DMS53 treated with DMSO at 0.1 percent for 48 hours (cell line): ENCODE measurements around the gene GADD45B.
"Not testable (repeated sequence)": the region's sequence is repeated elsewhere in the genome, so short reads cannot be mapped to it uniquely, and the experiment has no call there.

Experiments used
- DNase-seq: peaks from one replicate; lab custom pipeline; 2025; ENCODE audit not compliant: unreplicated experiment; lab: John Stamatoyannopoulos, UW

Gene GADD45B

DNA sequence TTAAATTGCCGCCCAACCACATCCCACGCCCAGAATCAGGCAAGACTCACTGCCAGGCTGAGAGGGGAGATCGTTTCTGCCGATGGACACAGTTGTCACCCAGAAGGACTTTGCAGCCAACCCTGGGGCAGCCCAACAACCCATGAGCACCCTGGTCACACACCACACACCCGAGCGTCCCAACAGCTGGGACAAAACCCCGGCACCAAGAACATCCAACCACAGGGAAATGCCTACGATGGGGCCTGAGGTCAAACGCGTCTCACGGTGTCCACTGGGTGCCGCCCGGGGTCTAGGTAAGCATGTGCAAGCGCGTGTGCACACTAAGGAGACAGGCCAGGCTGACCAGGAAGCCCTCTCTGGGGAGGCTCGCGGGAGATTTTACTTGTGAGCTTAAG is 32.1 kb upstream of the GADD45B start:
- no peak for DNase-seq

DNA sequence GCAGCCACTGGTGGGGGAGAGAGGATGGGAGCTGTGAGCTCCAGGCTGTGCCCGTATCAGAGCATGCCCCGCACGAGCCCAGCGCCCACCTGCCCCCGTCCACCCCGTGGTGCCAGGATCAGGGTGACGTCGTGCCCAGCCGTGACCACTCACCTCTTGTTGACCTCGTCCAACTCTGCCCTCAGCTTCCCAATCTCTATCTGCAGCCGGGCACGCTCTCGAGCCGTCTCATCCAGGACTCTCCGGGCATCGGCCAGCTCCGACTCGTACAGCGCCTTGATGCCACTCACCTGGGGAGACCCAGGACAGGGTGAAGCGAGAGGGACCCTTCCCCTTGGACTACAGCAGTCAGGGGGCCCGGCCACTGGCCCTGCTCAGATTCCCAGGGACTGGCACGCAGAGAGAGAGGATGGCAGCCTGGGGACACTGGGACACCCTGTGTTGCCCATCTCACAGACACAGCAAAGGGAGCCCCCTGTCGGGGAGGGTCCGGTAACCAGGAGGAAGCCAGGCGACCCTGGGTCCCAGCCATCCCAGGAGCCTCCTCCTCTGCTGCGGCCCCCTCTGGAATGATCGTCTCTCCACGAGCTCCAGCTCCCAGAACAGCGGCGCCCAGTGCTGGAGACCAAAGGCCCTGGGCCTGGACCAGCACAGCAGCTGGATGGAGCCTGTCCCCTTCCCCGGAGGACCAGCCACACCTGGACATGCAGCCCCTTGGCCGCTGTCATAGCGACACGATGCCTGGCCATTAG is 31.5 kb upstream of the GADD45B start:
- no peak for DNase-seq

- no peak for DNase-seq
These were observed 29.5 kb upstream of the GADD45B start for GRCh38 chr19:2446381-2446780.

- DNase-seq = no peak
These were observed 26.9 kb upstream of the GADD45B start for GRCh38 chr19:2449019-2449418.

GRCh38 chr19:2451138-2451537 is 24.8 kb upstream of the GADD45B start:
- DNase-seq = no peak

DNA sequence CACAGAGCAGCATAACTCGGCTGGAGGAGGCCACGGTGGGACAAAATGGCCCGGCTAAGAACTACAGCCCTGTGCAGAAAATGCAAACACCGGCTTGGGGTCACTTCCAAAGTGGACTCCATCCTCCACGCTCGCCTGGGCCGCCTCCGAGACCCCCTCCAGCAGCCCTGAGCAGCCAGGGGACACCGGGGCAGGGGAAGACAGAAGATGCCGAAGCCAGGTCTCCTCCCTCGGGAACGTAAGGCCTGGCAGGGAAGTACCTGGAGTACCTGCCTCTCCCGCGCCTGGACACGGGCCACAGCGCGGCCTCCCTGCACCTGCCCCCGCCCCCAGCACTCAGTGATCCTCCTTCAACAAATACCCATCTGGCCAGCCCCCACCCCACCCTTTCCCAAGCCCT is 24.2 kb upstream of the GADD45B start:
- DNase-seq = no peak

DNA sequence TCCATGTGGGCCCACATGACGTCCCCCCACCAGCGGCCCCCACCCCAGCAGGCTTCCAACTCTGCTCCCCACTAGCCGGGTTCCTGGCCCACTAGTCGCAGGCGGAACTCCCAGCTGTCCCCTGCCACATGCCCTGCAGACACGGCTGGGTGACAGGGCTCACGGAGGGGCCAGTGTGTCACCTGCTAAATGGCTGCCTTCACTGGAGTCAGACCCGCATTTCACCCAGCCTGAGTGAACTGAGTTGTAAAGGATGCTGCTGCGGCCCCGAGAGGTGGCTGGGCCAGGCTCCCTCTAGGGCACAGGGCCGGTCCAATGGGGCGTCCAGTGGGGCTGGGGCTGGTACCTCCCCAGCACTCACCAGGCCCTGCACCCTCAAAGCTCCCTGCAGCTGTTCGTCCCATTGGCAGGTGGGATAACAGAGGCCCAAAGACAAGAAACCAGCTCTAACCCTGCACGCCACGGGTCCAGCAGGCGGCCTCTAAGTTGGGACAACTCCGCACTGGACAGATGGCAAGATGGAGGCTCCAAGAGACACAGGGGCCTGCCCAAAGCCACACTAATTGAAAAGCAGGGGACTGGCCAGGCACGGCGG is 22.4 kb upstream of the GADD45B start:
- DNase-seq = no peak

- no peak for DNase-seq
These were observed 21.5 kb upstream of the GADD45B start for GRCh38 chr19:2454199-2454961.

- DNase-seq = no peak
These were observed 20.7 kb upstream of the GADD45B start for GRCh38 chr19:2454962-2455850.

GRCh38 chr19:2455851-2456570 is 19.9 kb upstream of the GADD45B start:
- no peak for DNase-seq

- DNase-seq = no peak
These were observed 18.4 kb upstream of the GADD45B start for GRCh38 chr19:2457394-2458037.

DNA sequence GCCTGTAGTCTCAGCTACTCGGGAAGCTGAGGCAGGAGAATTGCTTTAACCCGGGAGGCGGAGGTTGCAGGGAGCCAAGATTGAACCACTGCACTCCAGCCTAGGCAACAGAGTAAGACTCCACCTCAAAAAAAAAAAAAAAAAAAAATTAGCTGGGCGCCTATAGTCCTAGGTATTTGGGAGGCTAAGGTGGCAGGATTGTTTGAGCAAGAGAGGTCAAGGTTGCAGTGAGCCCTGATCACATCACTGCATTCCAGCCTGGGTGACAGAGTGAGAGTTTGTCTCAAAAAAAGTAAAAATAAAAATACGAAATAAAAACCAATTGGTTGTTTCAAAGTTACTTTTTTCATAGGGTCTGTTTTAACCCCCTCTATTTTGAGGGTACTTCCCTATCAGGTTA is 17.9 kb upstream of the GADD45B start:
- DNase-seq = no peak

DNA sequence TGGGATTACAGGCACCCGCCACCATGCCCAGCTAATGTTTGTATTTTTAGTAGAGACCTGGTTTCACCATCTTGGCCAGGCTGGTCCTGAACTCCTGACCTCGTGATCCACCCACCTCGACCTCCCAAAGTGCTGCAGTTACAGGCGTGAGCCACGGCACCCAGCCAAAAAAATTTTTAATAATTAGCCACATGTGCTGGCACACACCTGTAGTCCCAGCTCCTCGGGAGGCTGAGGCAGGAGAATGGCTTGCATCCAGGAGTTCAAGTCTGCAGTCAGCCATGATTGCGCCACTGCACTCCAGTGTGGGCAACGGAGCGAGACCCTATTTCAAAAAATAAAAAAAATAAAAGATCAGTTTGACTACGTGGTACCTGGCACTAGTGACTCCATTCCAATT is 17.2 kb upstream of the GADD45B start:
- not testable (repeated sequence) for DNase-seq

DNA sequence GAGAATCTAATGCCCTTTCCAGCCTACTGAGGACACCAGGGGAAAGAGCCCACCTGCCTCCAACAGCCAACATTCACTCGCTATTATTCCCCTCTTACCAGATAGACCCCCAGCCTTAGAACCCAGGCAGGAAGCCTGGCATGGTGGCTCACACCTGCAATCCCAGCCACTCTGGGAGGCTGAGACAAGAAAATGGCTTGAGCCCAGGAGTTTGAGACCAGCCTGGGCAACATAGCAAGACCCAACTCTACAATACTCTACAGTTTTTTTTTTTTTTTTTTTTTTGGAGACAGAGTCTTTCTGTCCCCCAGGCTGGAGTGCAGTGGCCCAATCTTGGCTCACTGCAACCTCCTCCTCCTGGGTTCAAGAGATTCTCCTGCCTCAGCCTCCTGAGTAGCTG is 15.7 kb upstream of the GADD45B start:
- no peak for DNase-seq

DNA sequence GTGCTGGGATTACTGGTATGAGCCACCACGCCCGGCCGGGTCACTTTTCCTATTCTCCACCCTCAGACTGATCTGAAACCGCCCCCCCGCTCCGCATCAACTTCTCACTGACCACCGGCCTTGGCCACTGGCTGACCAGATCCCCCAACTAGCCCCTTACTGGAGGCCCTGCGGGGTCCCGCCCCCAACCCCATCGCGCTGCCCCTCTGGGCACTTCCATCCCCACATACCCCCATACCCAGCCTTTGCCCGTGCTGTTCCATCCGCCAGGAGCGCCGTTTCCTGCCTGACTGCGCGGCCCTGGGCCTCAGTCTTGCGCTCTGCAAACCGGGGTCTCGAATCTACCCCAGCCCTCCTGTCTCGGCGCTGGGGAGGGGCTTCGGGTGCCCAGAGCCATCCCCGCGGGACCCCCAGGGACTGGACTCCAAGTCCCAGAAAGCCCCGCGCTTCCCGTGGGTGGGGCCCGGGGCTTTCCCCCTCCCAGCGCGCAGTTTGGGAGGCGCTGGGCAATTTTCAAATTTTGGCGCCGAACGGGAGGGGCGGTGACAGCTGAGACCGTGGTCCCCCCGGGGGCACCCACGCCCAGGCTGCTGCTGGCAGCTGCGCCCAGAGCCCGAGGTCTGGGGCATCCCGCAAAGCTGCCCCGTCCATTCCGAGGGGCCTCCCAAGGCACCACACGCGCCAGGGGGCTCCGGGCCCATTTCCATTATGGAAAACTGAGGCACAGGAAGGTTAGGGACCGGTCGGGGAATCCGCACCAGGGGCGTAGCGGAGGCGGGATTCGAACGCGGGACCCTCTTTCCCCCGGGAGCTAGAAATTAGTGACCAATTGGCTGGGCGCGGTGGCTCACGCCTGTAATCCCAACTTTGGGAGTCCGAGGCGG is 13.9 kb upstream of the GADD45B start:
- no peak for DNase-seq

GRCh38 chr19:2462635-2463421 is 13.1 kb upstream of the GADD45B start:
- no peak for DNase-seq

DNA sequence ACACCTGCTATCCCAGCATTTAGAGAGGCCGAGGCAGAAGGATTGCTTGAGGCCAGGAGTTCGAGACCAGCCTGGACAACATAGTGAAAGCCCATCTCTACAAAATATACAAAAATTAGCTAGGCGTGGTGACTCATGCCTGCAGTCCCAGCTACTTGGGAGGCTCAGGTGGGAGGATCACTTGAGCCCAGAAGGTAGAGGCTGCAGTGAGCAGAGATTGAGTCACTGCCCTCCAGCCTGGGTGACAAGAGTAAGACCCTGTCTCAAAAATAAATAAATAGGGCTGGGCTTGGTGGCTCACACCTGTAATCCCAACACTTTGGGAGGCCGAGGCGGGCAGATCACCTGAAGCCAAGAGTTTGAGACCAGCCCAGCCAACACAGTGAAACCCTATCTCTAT is 12.2 kb upstream of the GADD45B start:
- DNase-seq = not testable (repeated sequence)

- no peak for DNase-seq
These were observed 11.5 kb upstream of the GADD45B start for GRCh38 chr19:2464389-2464788.
